Measurements from ENCODE around the gene FBXL7. TPM values are rescaled to one million over a fixed set of nuclear protein-coding genes. Genes with fewer than 3 reads are reported as not detected.

Gene FBXL7
- total and polyA plus RNA-seq, 2 of the 8 experiments (the other 6 are each of a cell fraction or from before 2014, with no cell fraction given): 17.7 to 17.8 TPM

DNA sequence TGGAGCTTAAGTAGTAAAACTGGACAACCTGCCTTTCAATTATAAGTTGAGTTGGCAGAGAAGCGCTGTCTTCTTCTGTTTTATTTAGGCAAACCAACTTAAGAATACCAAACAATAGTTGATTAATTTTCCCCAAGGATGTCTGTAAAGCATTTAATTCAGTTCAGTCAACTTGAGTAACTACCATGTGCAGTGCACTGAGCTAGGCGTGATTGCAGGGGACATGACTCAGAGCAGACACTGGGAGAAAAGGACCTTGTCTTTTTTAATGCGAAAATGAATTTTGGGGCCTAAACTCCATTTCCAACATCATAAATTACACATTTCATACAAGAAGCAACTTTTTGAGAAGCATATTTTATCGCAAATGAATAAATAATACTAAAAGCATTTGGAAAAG lies 66.3 kb downstream of the FBXL7 start:
- H2AFZ ChIP-seq (ENCODE audit: low read length): no peak overlapping the region
- no peaks in the 10 kb centered on the region for H3K23me2 ChIP-seq (ENCODE audit: low read depth, low read length)
- H3K18ac ChIP-seq (ENCODE audit: extremely low read depth, low read length): no peak overlapping the region
- ChIA-PET POLR2A (ENCODE audit: partially characterized antibody) (no interaction called here), CTCF (ENCODE audit: partially characterized antibody) (interaction anchor here (0.7 to 1.7 kb wide), 4 partner anchors 13 to 32 kb away, joined by 3 read pairs; no protein-coding TSS in a partner anchor)
- 83% methylated on average over 4 of the region's 4 CpGs; no CpG with 5 or more reads in 1 of the 2 experiments for WGBS, 2 experiments (ENCODE audit: extremely low coverage in 1 of 2, insufficient coverage in 1 of 2, insufficient read length in 1 of 2, insufficient replicate concordance in 2 of 2, low coverage in 1 of 2, low lambda C conversion rate in 2 of 2, missing lambda C conversion rate in 1 of 2)
- no peaks in the 10 kb centered on the region for H3K27me3 ChIP-seq (replicated peaks in 1 of 4; ENCODE audit: control insufficient read depth in 3 of 4, extremely low read depth in 1 of 4, insufficient read depth in 3 of 4, low read length in 3 of 4)
- H2BK5ac ChIP-seq (ENCODE audit: low read depth, low read length): no peak overlapping the region
- H3K36me3 ChIP-seq (ENCODE audit: control insufficient read depth in 2 of 4, insufficient read depth in 4 of 4, low read length in 3 of 4): no peaks in the 10 kb centered on the region
- no peaks in the 10 kb centered on the region for H3K79me1 ChIP-seq (ENCODE audit: low read depth, low read length)
- H3K4me3 ChIP-seq (ENCODE audit: extremely low read depth in 1 of 4, insufficient read depth in 2 of 4, low read depth in 3 of 4, low read length in 4 of 4): no peak overlapping the region
- H3K23ac ChIP-seq (ENCODE audit: insufficient read length): no peak overlapping the region
- H2BK20ac ChIP-seq (ENCODE audit: low read length): no peak overlapping the region
- H2BK120ac ChIP-seq (replicated peaks; ENCODE audit: low read depth, low read length): no peak overlapping the region
- H4K5ac ChIP-seq (ENCODE audit: insufficient read length, low read depth, low read length): no peak overlapping the region
- no peak overlapping the region for H3K4me2 ChIP-seq (ENCODE audit: insufficient read depth in 1 of 2, low read depth in 2 of 2, low read length in 2 of 2)
- no peaks in the 10 kb centered on the region for H4K20me1 ChIP-seq (replicated peaks in 1 of 2; ENCODE audit: control insufficient read depth in 1 of 2, insufficient read depth in 2 of 2, low read length in 2 of 2)
- H3K9me3 ChIP-seq (ENCODE audit: insufficient read depth in 2 of 2, low read depth in 1 of 2, low read length in 1 of 2): peaks cover 0 to 3% of the 10 kb centered on the region in 2 experiments; a peak in 1 of 4 replicates
- H4K8ac ChIP-seq (ENCODE audit: extremely low read depth, insufficient read depth, low read length): no peak overlapping the region
- no peak overlapping the region for H3K4ac ChIP-seq (replicated peaks; ENCODE audit: insufficient read length, low read depth, low read length)
- no peak overlapping the region for H4K91ac ChIP-seq (replicated peaks; ENCODE audit: insufficient read length, low read length)
- H2AK5ac ChIP-seq (ENCODE audit: low read depth, low read length): no peak overlapping the region
- no peak overlapping the region for H3K14ac ChIP-seq (ENCODE audit: insufficient read length)
- no peak overlapping the region for H2BK12ac ChIP-seq (ENCODE audit: low read depth, low read length)
- FAIRE-seq: no peak
- TF ChIP-seq BCL11A (IDR thresholded peaks at IDR 0.05; ENCODE audit: low read depth in 2 of 2, low read length in 2 of 2): no peak
- no peak for TF ChIP-seq SUZ12 (IDR thresholded peaks at IDR 0.05; ENCODE audit: low read length)
- TF ChIP-seq ASH2L (IDR thresholded peaks at IDR 0.05; ENCODE audit: low read length): no peak
- no peaks in the 10 kb centered on the region; a peak in 1 of 4 replicates for H3K79me2 ChIP-seq (ENCODE audit: control insufficient read depth in 1 of 2, insufficient read depth in 2 of 2, low read length in 2 of 2)
- no peak overlapping the region for H2BK15ac ChIP-seq (ENCODE audit: low read length)
- peaks cover 0 to 3% (median under 1%) of the 10 kb centered on the region in 4 experiments; a peak in 2 of 7 replicates for H3K4me1 ChIP-seq (replicated peaks in 1 of 4; ENCODE audit: control insufficient read depth in 3 of 4, insufficient read depth in 4 of 4, low read length in 3 of 4)
- no peak overlapping the region for H3K56ac ChIP-seq (replicated peaks; ENCODE audit: insufficient read length, low read depth, low read length)
- no peak for DNase-seq (ENCODE audit: low read depth in 1 of 2, low spot score in 2 of 2)
- no peak overlapping the region for H3K9ac ChIP-seq (replicated peaks in 1 of 4; ENCODE audit: extremely low read depth in 1 of 4, low read depth in 3 of 4, low read length in 3 of 4)
- no peak overlapping the region for H3K27ac ChIP-seq (ENCODE audit: low read depth, low read length)

All from H1 (cell line).